AG09309 (cell line): Measurements from ENCODE around the gene AVEN.
A peak's percentile ranks its signal among the peaks of the same experiment; 100 is the strongest.

Source experiments
- DNase-seq: peaks from one replicate; pipeline ENCODE4 v3.0.0-alpha.2; 2010; ENCODE audit warnings: low read depth
- H3K4me3 ChIP-seq: 2 replicates; pipeline ENCODE4 v1.5.1; 2011; ENCODE audit warnings: mild to moderate bottlenecking, low read depth, low read length, moderate library complexity; ENCODE audit not compliant: control insufficient read depth
- TF ChIP-seq, protein P1 (sequence below): IDR thresholded peaks from 2 replicates; pipeline ENCODE4 v1.5.1; 2011; ENCODE audit warnings: mild to moderate bottlenecking, low read depth, low read length, inconsistent platforms; ENCODE audit not compliant: insufficient read depth, control insufficient read depth; ENCODE audit errors: missing control alignments

AVEN gene, protein sequence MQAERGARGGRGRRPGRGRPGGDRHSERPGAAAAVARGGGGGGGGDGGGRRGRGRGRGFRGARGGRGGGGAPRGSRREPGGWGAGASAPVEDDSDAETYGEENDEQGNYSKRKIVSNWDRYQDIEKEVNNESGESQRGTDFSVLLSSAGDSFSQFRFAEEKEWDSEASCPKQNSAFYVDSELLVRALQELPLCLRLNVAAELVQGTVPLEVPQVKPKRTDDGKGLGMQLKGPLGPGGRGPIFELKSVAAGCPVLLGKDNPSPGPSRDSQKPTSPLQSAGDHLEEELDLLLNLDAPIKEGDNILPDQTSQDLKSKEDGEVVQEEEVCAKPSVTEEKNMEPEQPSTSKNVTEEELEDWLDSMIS

DNA sequence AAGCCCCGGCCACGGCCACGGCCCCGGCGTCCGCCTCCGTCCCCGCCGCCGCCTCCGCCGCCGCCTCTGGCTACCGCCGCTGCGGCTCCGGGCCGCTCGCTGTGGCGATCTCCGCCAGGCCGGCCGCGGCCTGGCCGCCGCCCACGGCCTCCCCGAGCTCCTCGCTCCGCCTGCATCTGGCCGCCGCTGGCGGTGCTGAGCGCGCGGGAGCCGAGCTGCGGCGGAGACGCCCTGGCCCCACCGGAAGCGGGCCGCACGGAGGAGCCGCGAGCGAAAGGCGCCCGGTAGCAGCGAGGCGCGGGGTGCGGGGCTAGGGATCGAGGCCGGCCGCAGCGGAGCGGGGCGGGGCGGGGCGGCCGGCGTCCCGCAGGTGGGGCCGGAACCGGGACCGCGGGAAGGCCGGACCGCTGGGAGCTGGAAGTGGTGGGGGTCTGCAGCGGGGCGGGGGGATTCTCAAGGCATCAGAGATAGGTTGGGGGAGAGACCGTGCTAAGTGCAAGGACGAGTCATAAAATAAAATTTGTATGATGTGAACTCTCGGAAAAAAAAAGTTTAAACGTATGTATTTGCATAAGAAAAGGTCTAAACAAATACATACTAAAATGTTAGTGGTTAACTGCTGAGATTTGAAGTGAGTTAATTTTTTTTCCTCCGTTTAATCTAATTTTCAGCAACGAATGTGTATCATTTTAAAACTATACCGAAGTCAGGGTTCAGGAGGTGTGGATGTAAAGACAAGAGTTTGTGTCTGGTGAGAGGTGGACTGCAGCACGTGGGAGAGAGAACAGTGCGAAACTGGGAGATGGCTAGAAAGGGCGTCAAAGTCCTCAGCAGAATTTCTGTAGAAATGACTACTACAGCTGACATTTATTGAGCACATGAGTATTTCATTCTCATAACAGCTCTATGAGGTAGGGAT is at the start of gene AVEN:
TSS of gene AVEN (minus strand) at position 334 of the 919 bp plus-strand sequence. CDS start at position 176, 158 bp downstream.
- no peak for DNase-seq
- TF ChIP-seq, protein P1, sequence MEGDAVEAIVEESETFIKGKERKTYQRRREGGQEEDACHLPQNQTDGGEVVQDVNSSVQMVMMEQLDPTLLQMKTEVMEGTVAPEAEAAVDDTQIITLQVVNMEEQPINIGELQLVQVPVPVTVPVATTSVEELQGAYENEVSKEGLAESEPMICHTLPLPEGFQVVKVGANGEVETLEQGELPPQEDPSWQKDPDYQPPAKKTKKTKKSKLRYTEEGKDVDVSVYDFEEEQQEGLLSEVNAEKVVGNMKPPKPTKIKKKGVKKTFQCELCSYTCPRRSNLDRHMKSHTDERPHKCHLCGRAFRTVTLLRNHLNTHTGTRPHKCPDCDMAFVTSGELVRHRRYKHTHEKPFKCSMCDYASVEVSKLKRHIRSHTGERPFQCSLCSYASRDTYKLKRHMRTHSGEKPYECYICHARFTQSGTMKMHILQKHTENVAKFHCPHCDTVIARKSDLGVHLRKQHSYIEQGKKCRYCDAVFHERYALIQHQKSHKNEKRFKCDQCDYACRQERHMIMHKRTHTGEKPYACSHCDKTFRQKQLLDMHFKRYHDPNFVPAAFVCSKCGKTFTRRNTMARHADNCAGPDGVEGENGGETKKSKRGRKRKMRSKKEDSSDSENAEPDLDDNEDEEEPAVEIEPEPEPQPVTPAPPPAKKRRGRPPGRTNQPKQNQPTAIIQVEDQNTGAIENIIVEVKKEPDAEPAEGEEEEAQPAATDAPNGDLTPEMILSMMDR, result no peak
- peak within 1 kb of the TSS; percentile 85 for H3K4me3 ChIP-seq

DNA sequence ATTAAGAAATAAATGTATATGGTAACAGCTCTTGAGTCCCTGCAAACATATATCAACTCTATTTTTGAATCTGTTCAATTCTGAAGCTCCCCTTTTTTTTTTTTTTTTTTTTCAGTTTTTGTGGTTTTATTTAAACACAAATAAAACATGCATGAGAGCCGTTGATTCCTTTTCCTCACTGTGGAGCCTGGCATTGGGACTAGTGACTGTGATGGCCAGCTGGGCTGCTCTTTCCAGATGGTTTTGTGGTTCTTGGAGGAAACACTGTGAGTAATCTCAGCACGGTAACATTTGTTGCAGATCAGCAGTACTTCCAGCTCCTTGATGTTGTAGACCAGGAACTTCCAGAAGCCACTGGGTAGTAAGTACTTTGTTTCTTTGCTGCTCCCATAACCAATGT is 46.7 kb upstream of the AVEN start:
- TF ChIP-seq, protein P1, result no peak
- no peak overlapping the region for H3K4me3 ChIP-seq
- peak; percentile 35 for DNase-seq

DNA sequence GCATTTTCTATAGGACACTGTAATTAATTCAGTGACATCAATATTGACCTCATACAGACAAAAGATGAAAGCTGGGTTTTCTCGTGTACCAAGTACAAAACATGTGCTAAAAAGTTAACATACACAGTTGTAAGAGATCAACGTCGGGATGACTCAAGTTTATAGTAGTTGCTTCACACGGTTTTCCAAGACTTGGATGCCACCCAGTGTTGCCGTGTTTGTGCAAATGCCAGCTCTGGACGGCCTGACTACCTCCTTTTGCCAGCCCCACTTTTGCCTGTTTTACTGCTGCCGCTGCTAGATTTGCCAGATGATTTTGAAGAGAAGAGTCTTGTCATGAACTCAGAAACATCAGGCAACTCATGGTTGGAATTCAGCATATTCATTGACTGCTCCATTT is 45.1 kb upstream of the AVEN start:
- no peak overlapping the region for H3K4me3 ChIP-seq
- TF ChIP-seq, protein P1, result no peak
- DNase-seq, result peak; percentile 68

DNA sequence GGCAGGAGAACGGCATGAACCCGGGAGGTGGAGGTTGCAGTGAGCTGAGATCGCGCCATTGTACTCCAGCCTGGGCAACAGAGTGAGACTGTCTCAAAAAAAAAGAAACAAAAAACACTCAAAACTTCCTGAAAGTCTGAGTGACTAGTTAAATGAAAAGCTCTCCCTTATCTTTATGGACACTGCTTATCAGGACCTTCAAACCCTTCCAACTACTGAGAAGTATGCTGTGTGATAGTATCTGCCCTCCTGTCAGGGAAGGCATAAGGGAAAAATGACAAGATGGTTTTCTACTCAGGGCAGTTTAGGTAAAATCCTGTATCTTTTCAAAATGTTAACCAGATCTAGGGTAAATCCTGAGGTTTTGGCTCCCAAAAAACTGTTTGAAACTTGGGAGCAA is 40.9 kb upstream of the AVEN start:
- TF ChIP-seq, protein P1, result no peak
- no peak for DNase-seq
- H3K4me3 ChIP-seq, result no peak overlapping the region

DNA sequence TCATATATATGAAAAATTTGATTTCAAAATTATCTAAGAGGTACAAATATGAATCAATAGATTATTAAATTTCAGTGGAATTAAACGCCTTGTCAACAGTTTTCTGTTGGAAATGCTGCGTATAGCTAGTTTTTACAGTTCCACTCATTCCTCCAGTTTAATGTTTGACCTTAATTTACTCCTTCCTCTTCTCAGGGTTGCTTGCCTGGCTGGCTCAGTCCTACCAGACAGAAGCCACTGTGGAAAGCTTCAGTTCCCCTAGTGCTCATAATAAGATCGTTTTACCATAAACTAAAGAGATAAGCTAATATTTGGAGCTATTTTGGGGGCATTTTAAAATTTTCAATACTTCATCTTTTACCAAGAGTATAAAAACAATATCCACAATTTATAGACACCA is 39.9 kb upstream of the AVEN start:
- TF ChIP-seq, protein P1, result no peak
- H3K4me3 ChIP-seq, result no peak overlapping the region
- no peak for DNase-seq

DNA sequence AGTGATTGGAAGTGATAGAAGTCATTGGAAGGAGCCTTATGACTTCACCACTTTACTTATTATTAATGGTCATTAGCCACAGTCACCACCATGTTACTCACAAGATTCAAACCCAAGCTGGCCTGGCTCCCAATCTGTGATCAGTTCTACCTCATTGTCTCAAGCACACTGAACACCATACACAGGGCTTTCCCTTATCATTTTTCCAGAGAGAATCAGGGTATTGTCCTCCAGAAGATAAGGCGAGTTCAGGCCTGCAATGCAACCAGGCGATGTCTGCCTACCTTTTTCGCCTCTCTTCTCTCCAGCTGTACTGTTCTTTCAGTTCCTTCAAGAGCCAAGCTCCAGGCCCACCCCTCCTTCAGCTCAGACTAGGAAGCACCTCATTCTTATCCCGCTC is 37.8 kb upstream of the AVEN start:
- DNase-seq, result no peak
- TF ChIP-seq, protein P1, result no peak
- no peak overlapping the region for H3K4me3 ChIP-seq
